ENCODE measurements around the gene TMEM134.

The TMEM134 gene

DNA sequence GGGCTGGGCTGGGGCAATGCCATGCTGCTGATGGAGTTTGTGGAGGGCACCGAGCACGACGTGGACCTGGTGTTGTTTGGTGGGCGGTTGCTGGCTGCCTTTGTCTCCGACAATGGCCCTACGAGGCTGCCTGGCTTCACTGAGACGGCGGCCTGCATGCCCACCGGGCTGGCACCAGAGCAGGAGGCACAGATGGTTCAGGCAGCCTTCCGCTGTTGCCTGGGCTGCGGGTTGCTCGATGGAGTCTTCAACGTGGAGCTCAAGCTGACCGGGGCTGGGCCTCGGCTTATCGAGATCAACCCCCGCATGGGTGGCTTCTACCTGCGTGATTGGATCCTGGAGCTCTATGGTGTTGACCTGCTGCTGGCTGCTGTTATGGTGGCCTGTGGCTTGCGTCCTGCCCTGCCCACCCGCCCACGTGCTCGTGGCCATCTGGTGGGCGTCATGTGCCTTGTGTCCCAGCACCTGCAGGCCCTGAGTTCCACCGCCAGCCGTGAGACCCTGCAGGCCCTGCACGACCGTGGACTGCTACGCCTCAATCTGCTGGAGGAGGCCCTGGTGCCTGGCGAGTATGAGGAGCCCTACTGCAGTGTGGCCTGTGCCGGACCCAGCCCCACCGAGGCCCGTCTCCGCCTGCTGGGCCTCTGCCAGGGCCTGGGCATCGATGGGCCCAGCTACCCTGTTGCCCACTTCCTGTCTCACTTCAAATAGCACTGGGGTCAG is 45.0 kb downstream of the TMEM134 start:
- DNase-seq, result no peak

DNA sequence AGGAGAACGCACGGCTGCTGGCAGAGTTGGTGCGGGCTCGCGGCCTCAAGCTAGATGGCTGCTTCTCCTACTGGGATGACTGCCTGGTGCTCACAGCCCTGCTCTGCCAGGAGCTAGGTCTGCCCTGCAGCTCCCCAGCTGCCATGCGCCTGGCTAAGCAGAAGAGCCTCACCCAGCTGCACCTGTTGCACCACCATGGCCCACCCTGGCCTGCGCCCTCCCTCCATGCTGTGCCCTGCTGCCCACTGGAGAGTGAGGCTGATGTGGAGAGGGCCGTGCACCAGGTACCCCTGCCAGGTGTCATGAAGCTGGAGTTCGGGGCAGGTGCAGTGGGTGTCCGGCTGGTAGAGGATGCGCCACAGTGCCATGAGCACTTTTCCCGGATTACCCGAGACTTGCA is 45.6 kb downstream of the TMEM134 start:
- DNase-seq, result no peak

DNA sequence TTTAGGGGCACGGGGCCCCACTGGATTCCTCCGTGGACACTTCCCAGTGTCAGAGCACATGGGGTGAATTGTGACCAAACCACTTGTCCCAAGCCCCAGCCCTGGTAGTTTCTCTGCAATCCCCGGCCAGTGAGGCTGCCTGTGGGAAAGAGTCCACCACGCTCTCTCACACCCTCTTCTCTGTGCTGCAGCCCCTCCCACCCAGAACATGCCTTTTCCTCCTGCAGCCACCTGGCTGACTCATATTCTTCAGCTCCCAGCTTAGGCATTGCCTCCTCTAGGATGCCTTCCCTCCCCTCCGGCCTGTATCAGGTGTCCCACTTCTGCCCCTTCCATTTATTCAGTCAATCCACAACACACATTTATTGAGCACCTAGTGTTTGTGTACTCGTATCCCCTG is 46.2 kb downstream of the TMEM134 start:
- no peak for DNase-seq

DNA sequence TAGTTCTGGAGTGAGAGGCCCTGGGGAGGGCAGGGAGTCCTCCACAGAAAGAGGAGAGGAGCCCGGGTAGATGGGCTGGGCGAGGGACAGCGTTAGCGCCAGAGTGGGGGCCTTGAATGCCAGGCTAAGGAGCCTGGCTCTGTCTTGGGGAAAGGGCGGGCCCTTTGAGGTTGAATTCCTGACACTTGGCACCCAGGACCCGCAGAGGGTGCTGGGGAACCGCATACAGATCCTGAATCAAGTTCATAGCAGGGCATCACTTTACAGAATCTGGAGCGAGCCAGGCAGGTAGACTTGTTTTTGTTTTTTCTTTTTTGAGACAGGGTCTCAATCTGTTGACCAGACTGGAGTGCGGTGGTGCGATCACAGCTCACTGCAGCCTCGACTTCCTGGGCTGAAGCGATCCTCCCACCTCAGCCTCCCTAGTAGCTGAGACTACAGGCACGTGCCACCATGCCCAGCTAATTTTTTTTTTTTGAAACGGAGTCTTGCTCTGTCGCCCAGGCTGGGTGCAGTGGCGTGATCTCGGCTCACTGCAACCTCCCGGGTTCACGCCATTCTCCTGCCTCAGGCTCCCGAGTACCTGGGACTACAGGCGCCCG is 47.5 kb downstream of the TMEM134 start:
- no peak for DNase-seq

DNA sequence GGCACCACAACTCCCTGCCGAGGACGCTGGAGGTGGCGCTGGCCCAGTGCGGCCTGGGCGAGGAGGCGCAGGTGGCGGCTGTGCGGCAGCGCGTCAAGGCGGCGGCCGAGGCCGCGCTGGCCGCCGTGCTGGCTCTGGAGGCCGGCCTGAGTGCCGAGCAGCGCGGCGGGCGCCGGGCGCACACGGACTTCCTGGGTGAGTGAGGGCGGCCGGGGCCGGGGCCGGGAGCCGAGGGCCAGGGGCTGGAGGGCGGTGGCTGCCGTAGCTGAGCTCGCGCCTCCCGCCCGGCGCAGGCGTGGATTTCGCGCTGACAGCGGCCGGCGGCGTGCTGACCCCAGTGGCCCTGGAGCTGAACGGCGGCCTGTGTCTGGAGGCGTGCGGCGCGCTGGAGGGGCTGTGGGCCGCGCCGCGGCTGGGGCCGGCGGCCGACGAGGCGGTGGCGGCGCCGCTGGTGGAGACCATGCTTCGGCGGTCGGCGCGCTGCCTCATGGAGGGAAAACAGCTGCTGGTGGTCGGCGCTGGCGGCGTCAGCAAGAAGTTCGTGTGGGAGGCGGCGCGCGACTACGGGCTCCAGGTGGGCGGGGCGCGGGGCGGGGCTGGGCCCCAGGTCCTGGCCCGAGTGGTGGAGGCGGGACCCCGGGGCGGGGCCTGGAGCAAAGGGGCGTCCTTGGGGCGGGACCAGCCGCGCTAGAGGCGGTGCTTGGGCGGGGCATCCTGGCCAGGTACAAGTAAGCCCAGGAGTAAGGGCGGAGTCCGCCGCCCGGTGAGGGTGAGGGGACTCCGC is 48.2 kb downstream of the TMEM134 start:
- peak in 54 of 56 donors; percentile 49 to 95 (median 84) for DNase-seq

DNA sequence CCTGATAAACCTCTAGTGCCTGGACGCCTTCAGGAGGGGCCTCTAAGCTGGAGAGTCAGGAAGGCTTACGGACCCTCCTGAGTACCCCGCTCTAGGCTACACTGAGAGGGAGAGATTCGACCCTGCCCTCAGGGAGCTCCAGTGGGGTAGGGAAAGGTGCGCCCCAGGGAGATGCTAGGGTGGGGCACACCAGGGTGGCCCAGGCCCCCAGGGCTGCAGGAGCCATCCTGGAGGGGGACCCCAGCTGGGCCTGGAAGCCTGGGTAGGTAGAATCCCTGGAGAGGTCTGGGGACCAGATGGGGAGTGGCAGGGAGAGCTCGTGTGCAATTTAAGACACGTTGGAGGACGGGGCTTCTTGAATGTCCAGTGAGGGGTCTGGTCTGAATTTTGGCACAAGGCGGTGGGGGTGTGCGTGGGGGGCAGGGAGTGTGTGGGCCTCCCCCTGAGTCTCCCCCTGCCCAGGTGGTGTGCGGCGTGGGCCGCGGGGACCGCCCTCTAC is 48.9 kb downstream of the TMEM134 start:
- DNase-seq, result no peak

DNA sequence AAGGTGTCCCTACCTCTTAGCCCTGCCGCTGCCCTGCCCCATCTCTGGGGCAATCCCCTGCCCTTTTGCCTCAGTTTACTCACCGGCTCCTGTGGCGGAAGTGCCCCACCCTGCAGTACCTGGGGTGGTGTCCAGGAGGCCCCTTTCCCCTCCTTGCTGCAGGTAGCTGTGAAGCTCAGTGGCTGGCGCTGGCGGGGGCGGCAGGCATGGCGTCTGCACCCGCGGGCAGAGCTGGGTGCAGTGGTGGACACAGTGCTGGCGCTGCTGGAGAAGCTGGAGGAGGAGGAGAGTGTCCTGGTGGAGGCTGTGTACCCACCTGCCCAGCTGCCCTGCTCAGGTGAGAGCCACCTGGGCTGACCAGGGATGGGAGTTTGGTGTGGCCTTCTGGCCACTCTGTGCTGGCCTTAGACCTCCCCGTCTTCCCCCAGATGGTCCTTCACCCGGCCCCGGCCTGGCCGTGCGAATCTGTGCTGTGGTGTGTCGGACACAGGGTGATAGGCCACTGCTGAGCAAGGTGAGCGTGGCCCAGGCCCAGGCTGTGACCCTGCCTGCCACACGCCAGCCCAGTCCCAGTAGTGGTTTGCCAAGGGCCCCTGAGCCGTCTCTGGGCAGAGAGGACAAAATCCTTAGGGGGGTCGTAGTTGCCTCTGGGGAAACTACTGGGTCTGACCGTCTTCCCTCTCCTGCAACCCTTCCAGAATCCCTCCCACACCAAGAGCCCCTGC is 49.6 kb downstream of the TMEM134 start:
- no peak for DNase-seq

DNA sequence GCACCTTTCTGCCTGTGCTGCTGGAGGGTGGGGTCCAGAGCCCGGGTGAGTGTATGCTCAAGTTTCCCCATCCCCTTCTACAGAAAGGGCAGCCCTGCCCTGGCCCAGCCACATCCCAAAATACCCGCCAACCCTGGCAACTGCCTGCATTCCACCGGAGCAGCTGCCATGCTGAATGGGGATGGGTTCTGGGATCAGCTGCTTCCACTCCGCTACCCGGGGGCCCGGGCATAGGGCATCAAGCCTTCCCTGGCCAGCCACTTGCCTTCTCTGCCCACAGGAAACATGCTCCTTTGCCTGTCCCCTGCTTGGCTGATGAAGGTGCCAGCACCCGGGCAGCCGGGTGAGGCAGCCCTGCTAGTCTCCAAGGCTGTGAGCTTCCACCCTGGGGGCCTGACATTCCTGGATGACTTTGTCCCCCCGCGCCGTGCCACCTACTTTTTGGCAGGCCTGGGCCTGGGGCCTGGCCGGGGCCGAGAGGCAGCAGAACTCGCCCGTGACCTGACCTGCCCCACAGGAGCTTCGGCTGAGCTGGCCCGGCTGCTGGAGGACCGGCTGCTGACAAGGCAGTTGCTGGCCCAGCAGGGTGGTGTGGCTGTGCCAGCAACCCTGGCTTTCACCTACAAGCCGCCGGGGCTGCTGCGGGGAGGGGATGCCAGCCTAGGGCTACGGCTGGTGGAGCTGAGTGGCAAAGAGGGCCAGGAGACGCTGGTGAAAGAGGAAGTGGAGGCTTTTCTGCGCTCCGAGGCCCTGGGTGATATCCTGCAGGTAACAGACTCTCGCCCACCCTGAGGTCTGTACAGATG is 50.4 kb downstream of the TMEM134 start:
- peak in 2 of 56 donors; percentile 24 to 36 for DNase-seq

DNA sequence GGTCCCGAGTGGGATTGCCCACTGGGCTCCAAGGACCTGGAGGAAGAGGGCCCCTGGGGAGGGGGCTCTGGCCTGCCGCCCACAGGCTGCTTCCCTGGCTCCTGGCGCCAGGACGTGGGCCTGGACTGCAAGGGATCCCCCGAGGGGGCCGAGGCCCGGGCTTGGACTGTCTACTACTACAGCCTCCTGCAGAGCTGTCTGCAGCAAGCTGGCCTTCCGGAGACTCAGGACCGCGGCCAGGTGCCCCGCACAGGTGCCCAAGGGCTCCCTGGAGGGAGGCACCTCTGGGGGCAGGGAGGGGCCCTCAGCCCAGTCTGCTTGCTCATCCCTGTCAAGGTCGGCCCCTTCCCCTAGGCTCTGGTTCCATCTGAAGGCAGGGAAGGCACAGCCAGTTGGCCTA is 51.6 kb downstream of the TMEM134 start:
- DNase-seq, result no peak

DNA sequence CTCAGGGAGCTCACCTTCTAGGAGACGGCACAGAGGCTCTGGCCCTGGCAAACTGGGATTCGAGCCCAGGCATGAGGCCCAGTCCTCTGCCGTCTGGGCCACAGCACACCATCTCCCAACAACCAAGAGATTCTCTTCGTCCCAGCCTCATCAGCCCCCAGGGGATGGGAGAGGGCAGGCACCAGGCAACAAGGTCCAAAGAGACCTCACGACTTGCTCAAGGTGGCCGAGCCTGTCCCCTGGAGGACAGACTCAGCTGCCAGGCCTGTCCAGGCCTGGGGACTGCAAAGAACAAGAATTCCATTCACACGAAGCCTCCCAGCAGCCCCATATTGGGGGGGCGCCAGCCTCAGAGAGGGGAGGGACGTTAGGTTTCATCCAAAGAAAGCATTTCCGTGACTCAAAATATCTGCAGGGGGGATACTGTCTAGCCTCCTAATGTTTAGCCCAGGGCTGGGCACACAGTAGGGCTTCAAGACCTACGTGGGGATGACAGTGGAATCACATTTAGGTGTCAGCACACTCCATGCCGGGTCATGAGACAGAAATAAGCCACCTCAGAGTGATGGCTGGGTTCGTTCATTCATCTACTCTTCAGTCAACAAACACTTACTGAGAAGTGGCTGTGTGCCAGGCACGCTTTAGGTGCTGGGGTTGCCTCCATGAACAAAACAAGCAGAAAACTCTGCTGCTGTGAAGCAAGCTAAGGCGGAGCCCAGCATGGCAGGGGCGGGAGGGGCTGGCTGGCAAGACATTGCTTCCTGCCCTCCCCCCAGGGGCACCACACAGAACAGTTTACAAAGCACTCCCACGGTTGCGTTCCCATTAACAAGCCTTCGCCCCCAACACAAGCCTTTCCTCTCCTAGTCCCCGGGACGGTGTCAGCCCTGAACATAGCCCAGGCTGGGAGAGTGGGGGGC is 52.4 kb downstream of the TMEM134 start:
- DNase-seq, result peak in 16 of 56 donors; percentile 22 to 69 (median 34)

DNA sequence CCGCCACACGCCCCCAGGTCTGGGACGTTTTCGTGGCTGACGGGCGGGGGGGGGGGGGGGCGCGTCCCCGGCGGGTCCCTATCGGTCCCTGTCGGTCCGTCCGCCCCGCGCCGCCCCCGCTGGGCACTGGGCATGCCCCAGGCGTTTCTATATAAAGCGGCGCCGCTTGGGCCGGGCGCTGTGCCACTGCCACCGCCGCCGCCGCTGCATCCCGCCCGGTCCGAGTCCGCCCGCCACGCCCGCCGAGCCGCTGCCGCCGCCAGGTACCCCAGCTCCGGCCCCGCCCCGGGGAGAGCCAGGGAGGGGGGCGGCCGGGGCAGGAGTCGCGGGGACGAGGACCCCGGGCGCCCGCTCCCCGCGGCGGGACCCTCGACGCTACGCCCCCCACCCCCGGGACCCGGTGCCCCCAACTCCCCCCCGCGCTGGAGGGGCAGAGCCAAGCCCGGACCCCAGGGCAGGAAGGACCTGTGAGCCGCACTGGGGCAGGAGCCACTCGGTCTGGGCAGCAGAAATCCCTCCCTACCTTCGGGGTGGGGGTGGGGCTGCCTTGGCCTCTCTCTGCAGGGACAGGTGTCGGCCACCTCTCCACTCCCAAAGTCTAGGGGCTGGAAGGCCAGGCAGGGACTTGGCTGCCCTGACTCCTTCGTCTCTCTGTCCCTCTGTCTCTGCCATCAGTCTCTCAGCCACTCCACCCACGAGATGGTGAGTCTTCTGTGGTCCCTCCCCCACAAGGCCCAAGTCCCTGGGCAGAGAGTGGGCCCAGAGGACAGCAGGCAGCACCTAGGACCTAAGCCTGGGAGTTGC is 53.3 kb downstream of the TMEM134 start, which contains the start of gene CARNS1:
Gene CARNS1, plus strand, starts transcription at position 178 of the 804 bp plus-strand sequence. Its CDS starts 522 bp downstream, at position 700.
- peak in 36 of 56 donors; percentile 25 to 89 (median 74) for DNase-seq

DNA sequence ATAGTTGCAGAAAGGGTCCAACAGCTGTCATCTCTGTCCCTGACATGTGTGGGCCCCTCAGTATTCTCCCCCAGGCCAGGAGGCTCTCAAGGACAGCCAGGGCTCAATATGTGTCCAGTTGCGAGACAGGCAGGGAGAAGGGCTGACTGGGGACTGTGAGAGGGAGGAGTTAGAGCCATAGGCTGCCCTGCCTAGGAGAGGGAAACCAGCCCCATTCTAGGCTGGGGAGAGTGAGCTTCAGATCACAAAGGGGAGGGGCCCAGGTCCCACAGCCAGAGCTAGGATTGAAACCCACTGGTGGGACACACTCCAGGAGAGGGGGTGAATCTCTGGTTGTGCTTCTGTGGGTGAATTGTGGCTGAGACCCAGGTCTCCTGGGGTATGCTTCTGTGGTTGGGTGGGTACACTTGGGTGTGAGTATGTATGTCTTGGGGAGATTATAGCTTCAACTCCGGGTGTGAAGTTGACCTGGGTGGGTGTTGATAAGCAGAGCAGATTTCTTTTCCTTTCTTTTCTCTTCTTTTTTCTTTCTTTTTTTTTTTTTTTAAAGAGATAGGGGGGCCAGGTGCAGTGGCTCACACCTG is 55.7 kb downstream of the TMEM134 start:
- peak in 4 of 56 donors; percentile 21 to 44 (median 22) for DNase-seq

DNA sequence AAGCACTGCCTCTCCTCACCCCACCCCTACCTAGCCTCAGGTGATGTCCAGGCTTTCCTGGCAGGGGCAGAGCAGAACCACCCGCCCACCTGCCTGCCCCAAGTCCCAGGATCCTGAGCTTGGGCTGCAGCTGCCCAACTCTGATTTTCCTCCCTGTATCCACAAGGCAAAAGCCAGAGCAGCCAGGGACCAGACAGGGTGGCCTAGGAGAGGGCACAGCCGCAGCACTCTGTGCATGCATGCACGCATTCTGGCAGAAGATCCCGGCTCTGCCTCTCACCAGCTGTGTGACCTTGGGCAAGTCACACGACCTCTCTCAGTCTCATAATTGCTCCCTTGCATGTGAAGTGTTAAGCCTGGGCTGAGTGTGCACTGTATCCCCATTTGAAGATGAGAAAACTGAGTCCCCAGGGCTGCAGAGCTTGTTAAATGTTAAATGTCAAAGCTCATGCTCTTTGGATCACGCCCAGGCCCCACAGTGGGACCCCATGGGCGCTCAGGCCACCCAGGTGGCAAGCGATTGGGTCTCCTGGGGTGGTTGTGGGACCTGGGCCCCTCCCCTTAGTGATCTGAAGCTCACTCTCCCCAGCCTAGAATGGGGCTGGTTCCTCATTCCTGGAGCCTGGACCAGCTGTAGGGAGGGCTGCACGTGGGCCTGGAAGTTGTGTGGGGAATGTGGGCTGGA is 56.4 kb downstream of the TMEM134 start:
- DNase-seq, result no peak

DNA sequence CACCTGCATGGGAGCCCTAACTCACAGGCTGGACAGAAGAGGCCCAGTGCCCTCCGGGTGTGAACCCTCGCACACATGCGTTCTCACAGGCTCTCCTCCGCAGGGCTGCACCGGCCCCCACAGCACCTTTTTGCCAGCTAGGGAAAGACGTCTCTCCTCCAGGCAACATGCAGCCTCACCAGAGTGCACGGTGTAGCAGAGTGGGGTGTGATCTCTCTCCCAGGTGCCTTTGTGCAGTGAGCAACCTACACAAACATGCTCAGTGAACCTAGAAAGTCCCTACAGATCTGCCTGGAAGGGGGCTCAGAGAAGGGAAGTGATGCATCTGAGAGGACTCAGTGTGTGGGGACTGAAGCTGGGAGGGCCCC is 57.3 kb downstream of the TMEM134 start:
- no peak for DNase-seq
